PC-3 (cell line): ENCODE data around the gene ADCY9. TPM values are rescaled to one million over a fixed set of nuclear protein-coding genes. Genes with fewer than 3 reads are reported as not detected.
A peak's percentile ranks its signal among the peaks of the same experiment; 100 is the strongest.
"Not testable (repeated sequence)": the region's sequence is repeated elsewhere in the genome, so short reads cannot be mapped to it uniquely, and the experiment has no call there.

ENCODE experiments used
- ATAC-seq: fragments of 200-7000 bp; cut with Tn5 transposase; 2 replicates; pipeline ENCODE4 v1.9.1; 2020; ENCODE audit warnings: mild to moderate bottlenecking, moderate library complexity
- BruUV-seq: library from RNA; stranded (reverse); fragments of 400-500 nt; replicated peaks from 2 replicates; lab custom pipeline; 2021; lab: Mats Ljungman, UMichigan
- CTCF ChIA-PET: fragments of 300-600 bp; sonication (Branson Sonifier 250); formaldehyde crosslinking; loops from one replicate; lab custom pipeline; 2022; ENCODE audit warnings: antibody characterized with exemption; lab: Charles Lee
- POLR2A ChIA-PET: fragments of 300-600 bp; sonication (Branson Sonifier 250); formaldehyde crosslinking; loops from one replicate; lab custom pipeline; 2022; ENCODE audit warnings: antibody characterized with exemption; ENCODE audit not compliant: unreplicated experiment; lab: Charles Lee
- DNase-seq: peaks from one replicate; pipeline ENCODE4 v3.0.0-alpha.2; 2015
- H2AFZ ChIP-seq: fragments of 300-600 bp; sonication (generic); 2 replicates; pipeline ENCODE4 v1.6.0; 2016; ENCODE audit warnings: antibody characterized with exemption, low read length
- H3F3A ChIP-seq: fragments of 300-600 bp; sonication (generic); one replicate; pipeline ENCODE4 v1.6.0; 2017; ENCODE audit warnings: antibody characterized with exemption, low read length, control low read depth, mild to moderate bottlenecking; ENCODE audit not compliant: unreplicated experiment
- H3K27ac ChIP-seq: fragments of 300-600 bp; sonication (generic); 2 replicates; pipeline ENCODE4 v1.5.1; 2016; ENCODE audit warnings: mild to moderate bottlenecking, low read length
- H3K27me3 ChIP-seq: fragments of 300-600 bp; sonication (generic); 2 replicates; pipeline ENCODE4 v1.6.1; 2016; ENCODE audit warnings: low read length, mixed read lengths
- H3K36me3 ChIP-seq: fragments of 300-600 bp; sonication (generic); 2 replicates; pipeline ENCODE4 v1.6.1; 2016; ENCODE audit warnings: low read depth, mixed run types, low read length, mixed read lengths
- H3K4me1 ChIP-seq: fragments of 300-600 bp; sonication (generic); 2 replicates; pipeline ENCODE4 v1.5.1; 2016; ENCODE audit warnings: low read length; ENCODE audit not compliant: insufficient read depth
- H3K4me2 ChIP-seq: fragments of 300-600 bp; sonication (generic); 2 replicates; pipeline ENCODE4 v1.6.0; 2016; ENCODE audit warnings: low read length
- H3K4me3 ChIP-seq: fragments of 300-600 bp; sonication (generic); 2 replicates; pipeline ENCODE4 v1.5.1; 2016; ENCODE audit warnings: mild to moderate bottlenecking, low read length, mixed read lengths
- H3K79me2 ChIP-seq: fragments of 300-600 bp; sonication (generic); 2 replicates; pipeline ENCODE4 v1.6.1; 2017; ENCODE audit warnings: low read length, mixed read lengths
- H3K9ac ChIP-seq: fragments of 300-600 bp; sonication (generic); 2 replicates; pipeline ENCODE4 v1.6.0; 2016; ENCODE audit warnings: mild to moderate bottlenecking, low read length
- H3K9me2 ChIP-seq: fragments of 300-600 bp; sonication (generic); replicated peaks from 2 replicates; pipeline ENCODE4 v1.6.1; 2016; ENCODE audit warnings: mixed run types, low read length, mixed read lengths
- H3K9me3 ChIP-seq: fragments of 300-600 bp; sonication (generic); 2 replicates; pipeline ENCODE4 v1.6.1; 2016; ENCODE audit warnings: low read length, mixed read lengths
- H4K20me1 ChIP-seq: fragments of 300-600 bp; sonication (generic); 2 replicates; pipeline ENCODE4 v1.6.1; 2016; ENCODE audit warnings: low read length, mixed read lengths
- CTCF ChIP-seq: fragments of 300-600 bp; sonication (generic); conservative IDR thresholded peaks from 2 replicates; pipeline ENCODE4 v1.5.1; 2017; ENCODE audit warnings: antibody characterized with exemption, low read depth, mild to moderate bottlenecking, low read length
- EZH2 ChIP-seq: fragments of 300-600 bp; sonication (generic); IDR thresholded peaks from one replicate; pipeline ENCODE4 v1.6.1; 2017; ENCODE audit warnings: antibody characterized with exemption, mild to moderate bottlenecking, low read length; ENCODE audit not compliant: unreplicated experiment
- EZH2phosphoT487 ChIP-seq: fragments of 300-600 bp; sonication (generic); IDR thresholded peaks from 2 replicates; pipeline ENCODE4 v1.6.1; 2018; ENCODE audit warnings: mild to moderate bottlenecking, antibody characterized with exemption, low read length, borderline replicate concordance
- intact Hi-C: fragments of 100-400 bp; cut with micrococcal nuclease; formaldehyde crosslinking; loops from 2 replicates; pipeline ENCODE4 v1.9.0; 2023
- total RNA-seq: library from RNA; depleted of rRNA; stranded (reverse); fragments of >200 nt; gene quantifications from 2 replicates; pipeline ENCODE4 v1.2.3, GENCODE V29; 2014

The ADCY9 gene
- total RNA-seq, 1 experiment from 2014 or later, result 6.2 TPM

DNA sequence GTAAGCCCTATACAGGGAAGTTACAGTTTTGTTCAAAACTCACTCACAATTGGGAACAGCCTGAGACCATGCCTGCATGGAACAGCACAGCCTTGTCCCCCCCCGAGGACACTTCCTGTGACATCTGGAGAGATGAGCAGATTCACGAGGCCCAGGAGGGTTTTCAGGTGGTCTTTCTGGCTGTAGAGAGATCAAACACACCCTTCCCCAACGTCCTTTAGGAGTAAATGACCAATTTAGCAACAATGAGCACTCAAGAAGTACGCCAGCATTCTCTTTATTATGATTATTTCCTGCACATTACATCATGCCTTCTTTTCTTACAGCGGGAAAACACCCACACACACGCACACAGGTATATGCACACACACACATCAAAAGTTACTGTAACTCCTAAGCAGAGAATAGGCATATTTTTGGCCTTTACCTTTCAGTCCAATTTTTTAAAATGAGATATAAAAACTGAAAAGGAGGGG, 39.0 kb downstream of the ADCY9 start:
- H3K36me3 ChIP-seq, result no peaks in the 10 kb centered on the region
- no peak for TF ChIP-seq EZH2
- no peak for TF ChIP-seq CTCF
- no peak for TF ChIP-seq EZH2phosphoT487
- intact Hi-C loops, result no loop called here
- no peaks in the 10 kb centered on the region for H3F3A ChIP-seq
- no peak overlapping the region for H3K4me3 ChIP-seq
- POLR2A ChIA-PET, result no interaction called here
- DNase-seq (no peak), ATAC-seq (no peak)
- no peaks in the 10 kb centered on the region for H3K27me3 ChIP-seq
- CTCF ChIA-PET, result no interaction called here
- H3K9me3 ChIP-seq, result no peaks in the 10 kb centered on the region
- H3K9me2 ChIP-seq, result no peaks in the 10 kb centered on the region
- H3K4me2 ChIP-seq, result no peak overlapping the region
- no peaks in the 10 kb centered on the region for H3K4me1 ChIP-seq
- no peaks in the 10 kb centered on the region for H4K20me1 ChIP-seq
- no TSS peak for BruUV-seq
- no peak overlapping the region for H3K27ac ChIP-seq
- H3K9ac ChIP-seq, result no peak overlapping the region
- H2AFZ ChIP-seq, result no peak overlapping the region
- H3K79me2 ChIP-seq, result no peaks in the 10 kb centered on the region

GRCh38 chr16:4075534-4075933, 40.7 kb downstream of the ADCY9 start:
- Histone ChIP-seq H3K9me2 (no peaks in the 10 kb centered on the region), H2AFZ (no peak overlapping the region), H3K27me3 (no peaks in the 10 kb centered on the region), H4K20me1 (no peaks in the 10 kb centered on the region), H3K4me2 (no peak overlapping the region), H3K79me2 (no peaks in the 10 kb centered on the region), H3K9ac (no peak overlapping the region), H3K27ac (no peak overlapping the region), H3F3A (no peaks in the 10 kb centered on the region), H3K36me3 (no peaks in the 10 kb centered on the region), H3K4me1 (no peaks in the 10 kb centered on the region), H3K9me3 (no peaks in the 10 kb centered on the region), H3K4me3 (no peak overlapping the region)
- DNase-seq (no peak), ATAC-seq (no peak)
- TF ChIP-seq CTCF (no peak), EZH2phosphoT487 (no peak), EZH2 (no peak)
- POLR2A ChIA-PET, result no interaction called here
- CTCF ChIA-PET, result no interaction called here
- BruUV-seq, result no TSS peak
- intact Hi-C loops, result no loop called here

DNA sequence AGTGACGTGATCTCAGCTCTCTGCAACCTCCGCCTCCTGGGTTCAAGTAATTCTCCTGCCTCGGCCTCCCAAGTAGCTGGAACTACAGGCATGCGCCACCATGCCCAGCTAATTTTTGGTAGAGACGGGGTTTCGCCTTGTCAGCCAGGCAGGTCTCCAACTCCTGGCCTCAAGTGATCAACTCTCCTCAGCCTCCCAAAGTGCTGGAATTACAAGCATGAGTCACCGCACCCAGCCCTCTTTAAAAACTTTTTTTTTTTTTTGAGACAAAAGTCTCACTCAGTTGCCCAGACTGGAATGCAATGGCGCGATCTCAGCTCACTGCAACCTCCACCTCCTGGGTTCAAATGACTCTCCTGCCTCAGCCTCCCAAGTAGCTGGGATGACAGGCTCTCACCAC, 43.1 kb downstream of the ADCY9 start:
- H2AFZ ChIP-seq, H3K36me3 ChIP-seq, H3K27ac ChIP-seq, BruUV-seq, intact Hi-C loops, H3K79me2 ChIP-seq, H3K4me1 ChIP-seq, H4K20me1 ChIP-seq, H3K4me2 ChIP-seq, H3K9me2 ChIP-seq, CTCF ChIA-PET, H3K4me3 ChIP-seq, H3K9me3 ChIP-seq, H3K27me3 ChIP-seq, POLR2A ChIA-PET, H3F3A ChIP-seq, H3K9ac ChIP-seq: not testable (repeated sequence)
- peak; percentile 49 for DNase-seq
- peak; percentile 33; the same call in 1 of the 2 replicates for ATAC-seq
